Esophagus (tissue), 2 donors: Measurements from ENCODE around the gene RNASE13. TPM values are rescaled to one million over a fixed set of nuclear protein-coding genes. Genes with fewer than 3 reads are reported as not detected.
"Not testable (repeated sequence)": the region's sequence is repeated elsewhere in the genome, so short reads cannot be mapped to it uniquely, and the experiment has no call there.

Experiments used
- H3K27ac ChIP-seq, 2 donors: one replicate each; pipeline ENCODE4 v1.5.1; 2013; ENCODE audit warnings: low read depth in 2 of 2, mild to moderate bottlenecking in 2 of 2, inconsistent platforms in 1 of 2, low read length in 1 of 2, moderate library complexity in 1 of 2
- H3K27me3 ChIP-seq, 2 donors: one replicate each; pipeline ENCODE4 v1.6.1; 2013; ENCODE audit warnings: low read length in 2 of 2, control low read depth in 1 of 2, mild to moderate bottlenecking in 1 of 2; ENCODE audit not compliant: insufficient read depth in 2 of 2, control insufficient read depth in 1 of 2
- H3K36me3 ChIP-seq, 2 donors: one replicate each; pipeline ENCODE4 v1.6.1; 2013; ENCODE audit warnings: low read length in 1 of 2; ENCODE audit not compliant: control insufficient read depth in 2 of 2, insufficient read depth in 2 of 2
- H3K4me1 ChIP-seq, 2 donors: one replicate each; pipeline ENCODE4 v1.6.1; 2013; ENCODE audit warnings: low read length in 1 of 2; ENCODE audit not compliant: control insufficient read depth in 2 of 2, insufficient read depth in 2 of 2
- H3K4me3 ChIP-seq, 2 donors: one replicate each; pipeline ENCODE4 v1.5.1; 2013; ENCODE audit warnings: low read length in 2 of 2, mild to moderate bottlenecking in 2 of 2, low read depth in 1 of 2, moderate library complexity in 1 of 2
- H3K9me3 ChIP-seq, 2 donors: one replicate each; pipeline ENCODE4 v1.6.1; 2013; ENCODE audit warnings: mild to moderate bottlenecking in 2 of 2, low read depth in 1 of 2, low read length in 1 of 2, moderate library complexity in 1 of 2; ENCODE audit not compliant: control insufficient read depth in 2 of 2, insufficient read depth in 1 of 2
- WGBS, 2 donors: extraction: QIAGEN DNeasy Blood & Tissue Kit; methylation state at CpG; one replicate each; pipeline ENCODE4 v1.1.7; 2013; 5-methylcytosine and 5-hydroxymethylcytosine counted together
- polyA plus RNA-seq, 2 donors: library from polyadenylated mRNA; stranded (reverse); fragments of 200-250 nt; gene quantifications; one replicate each; pipeline ENCODE4 v1.2.3, GENCODE V29; 2013
- donor health status: healthy with polysubstance abuse.
- donor health status: Bipolar disorder and iron deficiency.

Gene RNASE13
- polyA plus RNA-seq, 2 donors: not detected

DNA sequence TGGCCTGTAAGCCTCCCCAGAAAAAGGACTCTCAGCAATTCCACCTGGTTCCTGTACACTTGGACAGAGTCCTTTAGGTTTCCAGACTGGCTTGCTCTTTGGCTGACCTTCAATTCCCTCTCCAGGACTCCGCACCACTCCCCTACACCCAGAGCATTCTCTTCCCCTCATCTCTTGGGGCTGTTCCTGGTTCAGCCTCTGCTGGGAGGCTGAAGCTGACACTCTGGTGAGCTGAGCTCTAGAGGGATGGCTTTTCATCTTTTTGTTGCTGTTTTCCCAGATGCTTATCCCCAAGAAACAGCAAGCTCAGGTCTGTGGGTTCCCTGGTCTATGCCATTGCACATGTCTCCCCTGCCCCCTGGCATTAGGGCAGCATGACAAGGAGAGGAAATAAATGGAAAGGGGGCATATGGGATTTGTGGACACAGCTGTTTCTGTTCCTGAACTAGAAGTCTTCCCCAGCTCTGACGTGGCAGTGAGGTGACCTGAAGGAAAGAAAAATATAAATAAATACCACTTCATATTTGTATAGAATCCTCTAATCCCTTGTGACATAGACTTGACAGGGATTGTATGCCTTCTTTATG is 8.9 kb upstream of the RNASE13 start:
- WGBS, 2 donors: 44 to 48% methylated on average over 2 of the region's 2 CpGs
- Histone ChIP-seq H3K9me3 (no peaks in the 10 kb centered on the region), H3K4me3 (peak overlapping the region; percentile 17 to 24), H3K27ac (peak overlapping the region in 1 of 2 donors; percentile 69), H3K4me1 (peaks cover 0 to 18% of the 10 kb centered on the region in 2 donors), H3K36me3 (no peaks in the 10 kb centered on the region), H3K27me3 (no peaks in the 10 kb centered on the region)

DNA sequence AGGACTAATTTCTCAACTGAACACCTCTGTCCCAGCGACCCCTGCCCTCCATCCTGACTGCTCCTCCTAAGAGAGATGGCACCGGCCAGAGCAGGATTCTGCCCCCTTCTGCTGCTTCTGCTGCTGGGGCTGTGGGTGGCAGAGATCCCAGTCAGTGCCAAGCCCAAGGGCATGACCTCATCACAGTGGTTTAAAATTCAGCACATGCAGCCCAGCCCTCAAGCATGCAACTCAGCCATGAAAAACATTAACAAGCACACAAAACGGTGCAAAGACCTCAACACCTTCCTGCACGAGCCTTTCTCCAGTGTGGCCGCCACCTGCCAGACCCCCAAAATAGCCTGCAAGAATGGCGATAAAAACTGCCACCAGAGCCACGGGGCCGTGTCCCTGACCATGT is 8.3 kb upstream of the RNASE13 start:
- Histone ChIP-seq H3K36me3 (no peaks in the 10 kb centered on the region), H3K27ac (peak overlapping the region in 1 of 2 donors; percentile 61), H3K27me3 (no peaks in the 10 kb centered on the region), H3K4me1 (peaks cover 0 to 18% of the 10 kb centered on the region in 2 donors), H3K4me3 (peak overlapping the region; percentile 5 to 24), H3K9me3 (no peaks in the 10 kb centered on the region)
- 56 to 57% methylated on average over 8 of the region's 8 CpGs for WGBS, 2 donors

- Histone ChIP-seq H3K9me3 (no peaks in the 10 kb centered on the region), H3K27me3 (no peaks in the 10 kb centered on the region), H3K36me3 (no peaks in the 10 kb centered on the region), H3K4me1 (peaks cover 0 to 18% of the 10 kb centered on the region in 2 donors), H3K4me3 (peak within 1 kb of the TSS; percentile 24 to 32), H3K27ac (peak within 1 kb of the TSS; percentile 32 to 75)
- 54 to 65% methylated on average over 11 of the region's 11 CpGs for WGBS, 2 donors
Measured at GRCh38 chr14:21041676-21042433, 7.2 kb upstream of the RNASE13 start, which contains the start of gene RNASE7. Gene RNASE7 (plus strand): TSS chr14:21042362. CDS start chr14:21042993, 631 bp downstream.

DNA sequence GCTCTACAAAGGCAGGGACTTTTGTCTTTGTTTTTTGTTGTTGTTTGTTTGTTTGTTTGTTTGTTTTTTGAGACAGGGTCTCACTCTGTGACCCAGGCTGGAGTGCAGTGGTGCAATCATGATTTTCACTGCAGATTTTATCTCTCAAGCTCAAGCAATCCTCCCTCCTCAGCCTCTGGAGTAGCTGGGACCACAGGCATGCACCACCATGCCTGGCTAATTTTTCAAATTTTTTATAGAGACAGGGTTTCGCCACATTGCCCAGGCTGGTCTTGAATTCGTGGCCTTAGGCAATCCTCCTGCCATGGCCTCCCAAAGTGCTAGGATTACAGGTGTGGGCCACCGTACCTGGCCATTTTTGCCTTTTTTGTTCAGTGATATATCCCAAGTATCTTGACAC is 6.3 kb upstream of the RNASE13 start:
- peaks cover 0 to 21% of the 10 kb centered on the region in 2 donors for H3K4me1 ChIP-seq
- not testable (repeated sequence) for H3K4me3 ChIP-seq, H3K9me3 ChIP-seq, H3K27me3 ChIP-seq, H3K36me3 ChIP-seq, H3K27ac ChIP-seq
- 71 to 75% methylated on average over 3 of the region's 3 CpGs for WGBS, 2 donors

DNA sequence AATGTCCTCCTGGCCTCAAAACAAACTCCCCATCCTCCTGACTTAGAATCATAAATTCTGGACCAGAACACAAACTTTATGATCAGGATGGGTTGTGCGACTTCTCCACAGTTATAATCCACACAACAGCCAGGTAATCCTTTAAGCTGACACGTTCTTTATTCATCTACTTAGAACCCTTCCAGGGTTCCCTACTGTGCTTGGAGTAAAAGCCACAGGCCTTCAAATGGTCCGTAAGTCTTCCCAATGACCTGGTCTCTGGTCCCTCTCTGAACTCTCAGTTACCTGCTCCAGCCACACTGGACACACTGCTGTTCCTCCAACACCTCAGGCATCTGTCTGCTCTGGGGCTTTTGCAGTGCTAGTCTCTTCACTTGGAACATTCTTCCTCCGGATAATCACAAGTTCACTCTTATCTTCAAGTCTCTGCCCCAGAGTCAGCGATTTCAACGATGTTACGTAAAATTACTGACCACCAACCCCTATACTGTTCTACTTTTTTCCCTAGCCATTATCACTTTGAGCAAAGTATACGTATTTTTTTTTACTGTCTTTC is 5.8 kb upstream of the RNASE13 start:
- Histone ChIP-seq H3K27me3 (no peaks in the 10 kb centered on the region), H3K36me3 (no peaks in the 10 kb centered on the region), H3K4me1 (peaks cover 0 to 21% of the 10 kb centered on the region in 2 donors), H3K27ac (peak overlapping the region in 1 of 2 donors; percentile 13), H3K4me3 (no peak overlapping the region), H3K9me3 (no peaks in the 10 kb centered on the region)
- 64 to 70% methylated on average over 8 of the region's 8 CpGs for WGBS, 2 donors

DNA sequence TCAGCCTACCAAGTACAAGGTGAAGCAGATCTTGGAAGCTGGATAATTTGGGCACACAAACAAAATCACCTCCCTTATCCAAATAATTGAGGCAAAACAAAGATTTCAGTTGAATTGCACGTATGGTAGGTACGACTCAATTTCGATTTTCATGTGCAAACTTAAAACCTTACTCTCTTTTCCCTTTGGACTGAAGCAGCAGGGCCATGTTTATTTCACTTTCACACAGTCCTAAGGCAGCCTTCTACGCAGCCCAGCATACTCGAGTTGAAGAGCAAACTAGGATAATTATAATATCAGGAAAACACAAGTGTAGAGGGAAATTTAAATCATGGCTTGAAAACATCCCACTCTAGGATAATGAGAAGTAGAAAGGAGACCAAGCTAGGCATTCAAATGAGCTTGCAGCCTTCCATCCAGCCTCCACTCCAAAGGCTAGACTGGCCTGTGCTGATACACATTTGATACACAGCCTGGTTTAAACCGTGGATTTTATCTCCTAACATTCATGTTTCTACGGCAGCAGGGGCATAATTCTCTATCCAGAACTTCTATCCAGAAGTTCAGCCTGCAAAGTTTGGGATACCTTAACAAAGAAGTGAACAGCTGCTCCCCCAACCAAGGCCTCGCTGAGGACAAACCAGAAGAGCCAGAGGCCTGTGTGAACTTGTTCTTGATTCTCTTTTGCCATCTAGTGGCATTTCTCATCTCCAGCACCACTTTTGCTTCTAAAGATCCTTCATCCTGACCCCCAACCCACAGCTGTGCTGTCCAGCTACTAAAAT is 5.2 kb upstream of the RNASE13 start:
- H3K9me3 ChIP-seq: no peaks in the 10 kb centered on the region
- WGBS, 2 donors: 35 to 42% methylated on average over 8 of the region's 8 CpGs
- no peak overlapping the region for H3K4me3 ChIP-seq
- peak overlapping the region; percentile 80 to 83 for H3K27ac ChIP-seq
- H3K36me3 ChIP-seq: no peaks in the 10 kb centered on the region
- peaks cover 0 to 21% of the 10 kb centered on the region in 2 donors for H3K4me1 ChIP-seq
- H3K27me3 ChIP-seq: no peaks in the 10 kb centered on the region

DNA sequence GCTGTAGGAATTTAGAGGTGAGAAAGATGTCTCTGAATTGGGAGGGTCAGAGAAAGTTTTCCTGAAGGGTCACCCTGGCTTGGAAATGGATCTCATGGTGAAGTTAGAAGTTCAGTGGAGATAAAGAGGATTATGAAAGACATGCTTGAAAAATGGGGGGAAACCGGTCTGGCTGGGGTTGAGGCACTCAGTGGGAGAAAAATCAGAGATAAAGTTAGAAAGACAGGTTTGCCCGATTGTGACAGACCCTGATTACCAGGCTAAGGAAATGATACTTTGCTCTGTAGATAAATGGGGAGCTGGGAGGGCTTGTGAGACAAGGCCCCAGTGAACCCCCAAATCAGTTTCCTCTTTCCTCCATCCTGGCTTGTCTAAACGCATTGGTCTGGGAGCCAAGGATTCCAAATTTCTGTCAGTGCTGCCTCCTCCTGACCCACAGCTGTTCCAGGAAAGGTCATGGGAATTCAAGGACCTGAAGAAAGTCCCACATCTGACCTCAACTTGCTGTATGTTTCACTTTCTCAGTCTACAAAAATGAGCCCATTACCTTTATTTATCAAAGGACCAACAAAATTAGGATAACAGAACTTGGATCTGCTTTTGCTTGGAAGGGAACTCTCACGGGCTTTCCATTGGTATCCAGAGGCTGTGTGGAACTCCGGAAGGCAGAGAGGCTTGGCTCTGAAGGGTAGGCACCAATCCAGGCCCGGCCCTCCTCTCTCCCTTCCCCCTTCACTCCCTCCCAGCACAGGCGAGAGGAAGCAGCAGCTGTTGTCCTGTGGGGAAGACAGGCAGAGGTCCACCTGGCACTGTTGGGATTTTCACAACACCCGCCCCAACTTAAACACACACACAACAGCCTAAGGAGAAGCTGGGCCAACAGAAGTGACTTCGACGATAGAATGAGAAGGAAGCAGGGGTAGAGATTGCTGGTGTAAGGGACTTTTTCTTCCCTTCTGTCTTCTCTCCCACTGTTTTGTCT is 4.1 kb upstream of the RNASE13 start:
- 17 to 22% methylated on average over 10 of the region's 10 CpGs for WGBS, 2 donors
- Histone ChIP-seq H3K27ac (peak overlapping the region; percentile 80 to 83), H3K36me3 (no peaks in the 10 kb centered on the region), H3K9me3 (no peaks in the 10 kb centered on the region), H3K27me3 (no peaks in the 10 kb centered on the region), H3K4me1 (peaks cover 0 to 21% of the 10 kb centered on the region in 2 donors), H3K4me3 (peak overlapping the region in 1 of 2 donors; percentile 11)

DNA sequence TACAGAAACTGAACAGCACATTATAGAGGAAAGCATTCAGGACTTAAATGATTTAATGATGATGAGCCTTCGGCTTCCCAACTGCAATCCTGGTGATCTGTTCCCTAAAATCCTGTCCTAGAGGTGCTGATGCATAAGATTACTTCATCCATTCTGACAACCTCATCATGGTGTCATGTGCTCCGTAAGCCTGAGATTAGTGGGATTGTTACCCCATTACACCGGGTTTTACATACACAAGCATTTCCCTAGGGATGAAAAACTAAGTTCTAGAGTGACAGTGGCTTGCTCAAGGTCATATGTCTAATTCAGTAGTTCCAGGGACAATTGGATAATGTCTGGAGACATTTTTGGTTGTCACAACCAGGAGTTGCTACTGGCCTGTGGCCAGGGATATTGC is 2.5 kb upstream of the RNASE13 start:
- Histone ChIP-seq H3K4me1 (peaks cover 0 to 7% of the 10 kb centered on the region in 2 donors), H3K36me3 (no peaks in the 10 kb centered on the region), H3K27ac (peak overlapping the region in 1 of 2 donors; percentile 33), H3K9me3 (no peaks in the 10 kb centered on the region), H3K27me3 (no peaks in the 10 kb centered on the region), H3K4me3 (no peak overlapping the region)
- WGBS, 2 donors: 82 to 87% methylated on average over 3 of the region's 3 CpGs
